Fibroblast of the aortic adventitia (primary cell): Measurements from ENCODE around the gene TEK. TPM values are rescaled to one million over a fixed set of nuclear protein-coding genes. Genes with fewer than 3 reads are reported as not detected.
A peak's percentile ranks its signal among the peaks of the same experiment; 100 is the strongest.

ENCODE experiments used
- DNase-seq: peaks from one replicate; pipeline ENCODE4 v3.0.0-alpha.2; 2010; ENCODE audit warnings: low read depth
- H3K4me3 ChIP-seq: 2 replicates; pipeline ENCODE4 v1.5.1; 2011; ENCODE audit warnings: low read depth, mild to moderate bottlenecking, control low read depth, low read length, moderate library complexity
- small RNA-seq: library from RNA; depleted of rRNA; stranded (forward); fragments of <200 nt; gene quantifications from one replicate; pipeline ENCODE3, GENCODE V24; 2012
- total RNA-seq: library from RNA; depleted of rRNA; stranded (reverse); fragments of >200 nt; gene quantifications from 2 replicates; pipeline ENCODE4 v1.2.3, GENCODE V29; 2012; ENCODE audit warnings: low replicate concordance
- TF ChIP-seq, protein P1 (sequence below): IDR thresholded peaks from 2 replicates; pipeline ENCODE4 v1.5.1; 2011; ENCODE audit warnings: mild to moderate bottlenecking, low read length, control low read depth, inconsistent platforms; ENCODE audit not compliant: insufficient read depth

The TEK gene
- total RNA-seq, 1 donor: 1.7 TPM

GRCh38 chr9:27272103-27272502, 163.1 kb downstream of the TEK start:
- no peak for DNase-seq
- TF ChIP-seq, protein P1, sequence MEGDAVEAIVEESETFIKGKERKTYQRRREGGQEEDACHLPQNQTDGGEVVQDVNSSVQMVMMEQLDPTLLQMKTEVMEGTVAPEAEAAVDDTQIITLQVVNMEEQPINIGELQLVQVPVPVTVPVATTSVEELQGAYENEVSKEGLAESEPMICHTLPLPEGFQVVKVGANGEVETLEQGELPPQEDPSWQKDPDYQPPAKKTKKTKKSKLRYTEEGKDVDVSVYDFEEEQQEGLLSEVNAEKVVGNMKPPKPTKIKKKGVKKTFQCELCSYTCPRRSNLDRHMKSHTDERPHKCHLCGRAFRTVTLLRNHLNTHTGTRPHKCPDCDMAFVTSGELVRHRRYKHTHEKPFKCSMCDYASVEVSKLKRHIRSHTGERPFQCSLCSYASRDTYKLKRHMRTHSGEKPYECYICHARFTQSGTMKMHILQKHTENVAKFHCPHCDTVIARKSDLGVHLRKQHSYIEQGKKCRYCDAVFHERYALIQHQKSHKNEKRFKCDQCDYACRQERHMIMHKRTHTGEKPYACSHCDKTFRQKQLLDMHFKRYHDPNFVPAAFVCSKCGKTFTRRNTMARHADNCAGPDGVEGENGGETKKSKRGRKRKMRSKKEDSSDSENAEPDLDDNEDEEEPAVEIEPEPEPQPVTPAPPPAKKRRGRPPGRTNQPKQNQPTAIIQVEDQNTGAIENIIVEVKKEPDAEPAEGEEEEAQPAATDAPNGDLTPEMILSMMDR: no peak
- no peak overlapping the region for H3K4me3 ChIP-seq

GRCh38 chr9:27273186-27273585, 164.2 kb downstream of the TEK start:
- no peak overlapping the region for H3K4me3 ChIP-seq
- TF ChIP-seq, protein P1: no peak
- no peak for DNase-seq

DNA sequence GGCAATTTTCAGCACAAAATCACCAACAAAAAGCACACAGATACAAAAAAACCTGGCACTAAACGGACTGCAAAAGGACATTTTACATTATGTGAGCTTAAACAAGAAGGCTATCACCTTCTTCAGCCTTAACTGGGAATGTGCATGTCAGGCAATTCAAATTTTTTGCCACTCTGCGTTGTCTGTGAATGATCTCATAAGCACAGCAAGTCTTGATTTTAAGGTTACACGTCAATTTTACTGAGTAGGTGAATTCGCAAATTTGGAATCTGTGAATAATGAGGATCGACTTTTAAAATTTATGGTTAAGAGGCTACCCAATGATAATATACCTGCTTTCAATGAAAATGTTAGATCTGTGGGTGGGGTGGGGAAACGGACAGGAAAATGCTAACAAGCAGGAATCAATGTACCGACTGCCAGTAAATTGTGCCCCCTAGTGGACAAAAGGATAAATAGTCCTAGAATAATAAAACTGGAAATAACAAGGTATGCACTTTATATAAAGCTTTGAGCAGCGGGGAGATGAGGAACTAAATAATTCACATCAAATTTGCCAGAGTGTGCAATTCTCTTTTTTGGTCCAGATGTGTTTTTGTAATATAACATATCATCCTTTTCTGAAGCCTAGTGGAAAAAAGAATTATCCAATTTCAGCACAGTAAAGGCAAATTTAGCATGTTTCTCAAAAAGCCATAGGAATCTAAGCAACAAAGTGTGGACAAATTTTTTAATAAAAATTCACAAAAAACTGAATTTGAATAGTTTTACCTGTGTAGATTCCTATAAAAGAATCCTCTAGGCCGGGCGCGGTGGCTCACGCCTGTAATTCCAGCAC, 167.4 kb downstream of the TEK start:
- DNase-seq: peak; percentile 75
- TF ChIP-seq, protein P1: peak; percentile 62
- peak overlapping the region; percentile 18 for H3K4me3 ChIP-seq

DNA sequence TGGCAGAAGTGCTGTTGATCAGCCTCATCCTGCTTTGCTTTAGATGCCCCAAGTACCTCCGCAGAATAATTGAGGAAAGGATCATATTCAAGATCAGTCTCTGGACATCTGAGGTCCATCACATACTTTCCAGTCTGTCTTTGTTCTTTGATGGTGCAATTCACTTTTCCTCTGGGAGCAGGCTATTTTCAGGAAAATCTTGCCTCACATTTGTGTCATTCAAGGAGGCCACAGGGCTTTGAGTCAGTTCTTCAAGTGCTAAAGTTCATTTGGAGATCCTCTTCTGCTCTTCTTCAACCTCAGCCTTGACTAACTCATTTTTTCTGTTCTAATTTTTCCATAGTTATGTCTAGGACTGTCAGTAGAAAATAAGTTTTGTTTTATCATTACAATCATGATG, 169.3 kb downstream of the TEK start:
- peak; percentile 20 for DNase-seq
- H3K4me3 ChIP-seq: no peak overlapping the region
- TF ChIP-seq, protein P1: no peak

GRCh38 chr9:27279611-27280010, 170.6 kb downstream of the TEK start:
- no peak overlapping the region for H3K4me3 ChIP-seq
- no peak for DNase-seq
- TF ChIP-seq, protein P1: no peak

Small RNA genes lying within 50 kb of the gene (small RNA-seq; reads per million reads assigned to genes)
- gene AL355433.1 (not detected), gene RNA5SP280 (not detected)

Other genes with a start within 250 kb of the TEK start
- gene CAAP1, start 216.4 kb upstream of the TEK start, total RNA-seq: 19.0 and 50.9 TPM in 2 replicates
- 35.2 and 51.0 TPM in 2 replicates for gene PLAA, start 162.0 kb upstream of the TEK start, total RNA-seq
- 19.2 and 21.4 TPM in 2 replicates for gene IFT74, start 152.8 kb upstream of the TEK start, total RNA-seq
- not detected in 2 replicates for gene LRRC19, start 103.6 kb upstream of the TEK start, total RNA-seq
- gene EQTN, start 187.9 kb downstream of the TEK start, total RNA-seq: not detected in 2 replicates